Keratinocyte (primary cell): ENCODE data around the gene SLC25A42. TPM values are rescaled to one million over a fixed set of nuclear protein-coding genes. Genes with fewer than 3 reads are reported as not detected.

Experiments
- DNase-seq: peaks from one replicate; pipeline ENCODE4 v3.0.0-alpha.2; 2011; ENCODE audit warnings: low read depth, missing footprints, low spot score
- FAIRE-seq: peaks from 2 replicates; lab custom pipeline; 2011; peaks lifted over from hg19 to GRCh38; lab: Jason Lieb, UNC
- H2AFZ ChIP-seq: 2 replicates; pipeline ENCODE4 v1.6.0; 2012; ENCODE audit warnings: low read length, control low read depth, inconsistent platforms; ENCODE audit not compliant: control insufficient read depth
- H3K27ac ChIP-seq: 2 replicates; pipeline ENCODE4 v1.5.1; 2011; ENCODE audit warnings: low read length; ENCODE audit not compliant: control insufficient read depth, insufficient read depth
- H3K27me3 ChIP-seq: 3 replicates; pipeline ENCODE4 v1.6.0; 2011; ENCODE audit warnings: low read length; ENCODE audit not compliant: control insufficient read depth, insufficient read depth; ENCODE audit errors: extremely low read depth
- H3K36me3 ChIP-seq, 2 experiments: 2 replicates in 1 of 2; 3 replicates in 1 of 2; pipeline ENCODE4 v1.5.1; 2011; ENCODE audit warnings: low read length in 2 of 2, mild to moderate bottlenecking in 1 of 2; ENCODE audit not compliant: control insufficient read depth in 2 of 2, insufficient read depth in 2 of 2; ENCODE audit errors: extremely low read depth in 1 of 2
- H3K4me1 ChIP-seq: 3 replicates; pipeline ENCODE4 v1.5.1; 2011; ENCODE audit warnings: low read length; ENCODE audit not compliant: control insufficient read depth, insufficient read depth; ENCODE audit errors: extremely low read depth
- H3K4me2 ChIP-seq: 3 replicates; pipeline ENCODE4 v1.6.0; 2011; ENCODE audit warnings: low read depth, low read length; ENCODE audit not compliant: control insufficient read depth, insufficient read depth; ENCODE audit errors: extremely low read depth
- H3K4me3 ChIP-seq, 3 experiments: fragments of 200-600 bp in 1 of 3; sonication (generic) in 1 of 3; 2 replicates in 2 of 3; 3 replicates in 1 of 3; pipeline ENCODE4 v1.5.1; 2011 to 2016; ENCODE audit warnings: low read length in 3 of 3, mild to moderate bottlenecking in 3 of 3, control low read depth in 2 of 3, inconsistent platforms in 1 of 3, low read depth in 1 of 3, mixed read lengths in 1 of 3, mixed run types in 1 of 3, moderate library complexity in 1 of 3; ENCODE audit not compliant: control insufficient read depth in 2 of 3, insufficient read depth in 2 of 3; ENCODE audit errors: extremely low read depth in 1 of 3
- H3K79me2 ChIP-seq: 2 replicates; pipeline ENCODE4 v1.6.0; 2012; ENCODE audit warnings: low read length; ENCODE audit not compliant: control insufficient read depth, insufficient read depth
- H3K9ac ChIP-seq: 3 replicates; pipeline ENCODE4 v1.6.0; 2011; ENCODE audit warnings: low read length; ENCODE audit not compliant: control insufficient read depth, insufficient read depth; ENCODE audit errors: extremely low read depth
- H3K9me1 ChIP-seq: 3 replicates; pipeline ENCODE4 v1.6.0; 2011; ENCODE audit warnings: low read length; ENCODE audit not compliant: control insufficient read depth, insufficient read depth; ENCODE audit errors: extremely low read depth
- H3K9me3 ChIP-seq: 2 replicates; pipeline ENCODE4 v1.5.1; 2012; ENCODE audit warnings: low read depth, low read length; ENCODE audit not compliant: control insufficient read depth
- H4K20me1 ChIP-seq: 3 replicates; pipeline ENCODE4 v1.6.0; 2011; ENCODE audit warnings: low read length; ENCODE audit not compliant: control insufficient read depth, insufficient read depth; ENCODE audit errors: extremely low read depth
- EZH2 ChIP-seq: IDR thresholded peaks from one replicate; pipeline ENCODE4 v1.6.1; 2012; ENCODE audit warnings: inconsistent platforms, mild to moderate bottlenecking, low read length, moderate library complexity
- dilution Hi-C: fragments of 300-500 bp; cut with MboI; formaldehyde crosslinking; loops from one replicate; pipeline ENCODE4 v1.7.0; 2020; ENCODE audit warnings: low sequenced_read_pairs; ENCODE audit not compliant: extremely low pct_ligation_motif_present
- polyA plus RNA-seq, 5 experiments: library from polyadenylated mRNA; depleted of rRNA in 3 of 5; stranded (reverse) in 3 of 5; stranded (forward) in 1 of 5; unstranded in 1 of 5; fragments of >200 nt; gene quantifications; 1 replicate in 1 of 5; 2 replicates in 3 of 5; 3 replicates in 1 of 5; pipeline versions ENCODE4 v1.2.1 to v1.2.3, GENCODE V29; 2011 to 2012; ENCODE audit warnings: missing spikeins in 2 of 5, low read depth in 1 of 5, low replicate concordance in 1 of 5
- TF ChIP-seq, protein P1 (sequence below), 3 experiments: IDR thresholded peaks in 1 of 3; conservative IDR thresholded peaks in 1 of 3; optimal IDR thresholded peaks in 1 of 3; 2 replicates in 2 of 3; 3 replicates in 1 of 3; pipeline versions ENCODE3 to v1.5.1; 2011; ENCODE audit warnings: low read length in 3 of 3, mild to moderate bottlenecking in 3 of 3, moderate library complexity in 2 of 3, control low read depth in 1 of 3, inconsistent platforms in 1 of 3; ENCODE audit not compliant: insufficient read depth in 2 of 3; ENCODE audit errors: extremely low read depth in 1 of 3

SLC25A42 gene
- polyA plus RNA-seq, 1 donor (not counting 4 experiments of a cell fraction or from before 2014, with no cell fraction given): 1.2 TPM

DNA sequence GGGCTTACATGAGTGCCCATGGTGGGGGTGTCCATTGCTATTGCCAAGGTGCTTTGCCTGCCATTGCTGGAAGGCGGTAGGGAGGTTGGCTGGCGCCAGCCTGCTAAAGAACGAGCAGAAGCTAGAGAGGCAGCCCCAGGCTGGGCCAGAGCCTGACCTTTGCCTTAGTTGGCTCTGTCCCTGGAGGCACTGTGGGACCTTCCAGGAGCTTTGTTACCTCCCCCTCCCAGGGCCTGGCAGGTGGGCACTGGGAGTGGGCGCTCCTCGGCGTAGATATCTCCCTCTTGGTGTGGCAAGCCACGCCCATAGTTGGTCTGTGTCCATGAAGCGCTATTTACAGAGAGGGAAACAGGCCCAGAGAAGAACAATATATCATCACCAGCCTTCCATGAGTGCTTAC lies 2.3 kb upstream of the SLC25A42 start:
- Histone ChIP-seq H3K27me3 (peaks cover 2% of the 10 kb centered on the region), H3K79me2 (no peaks in the 10 kb centered on the region), H3K4me1 (peaks cover 6% of the 10 kb centered on the region), H3K9me1 (peaks cover 4% of the 10 kb centered on the region), H2AFZ (no peak overlapping the region), H3K36me3 (peaks cover 8 to 10% of the 10 kb centered on the region in 2 experiments), H4K20me1 (no peaks in the 10 kb centered on the region), H3K4me3 (no peak overlapping the region), H3K4me2 (no peak overlapping the region), H3K9me3 (no peaks in the 10 kb centered on the region), H3K9ac (no peak overlapping the region), H3K27ac (no peak overlapping the region)
- dilution Hi-C loops: no loop called here
- no peak for FAIRE-seq
- TF ChIP-seq, protein P1, sequence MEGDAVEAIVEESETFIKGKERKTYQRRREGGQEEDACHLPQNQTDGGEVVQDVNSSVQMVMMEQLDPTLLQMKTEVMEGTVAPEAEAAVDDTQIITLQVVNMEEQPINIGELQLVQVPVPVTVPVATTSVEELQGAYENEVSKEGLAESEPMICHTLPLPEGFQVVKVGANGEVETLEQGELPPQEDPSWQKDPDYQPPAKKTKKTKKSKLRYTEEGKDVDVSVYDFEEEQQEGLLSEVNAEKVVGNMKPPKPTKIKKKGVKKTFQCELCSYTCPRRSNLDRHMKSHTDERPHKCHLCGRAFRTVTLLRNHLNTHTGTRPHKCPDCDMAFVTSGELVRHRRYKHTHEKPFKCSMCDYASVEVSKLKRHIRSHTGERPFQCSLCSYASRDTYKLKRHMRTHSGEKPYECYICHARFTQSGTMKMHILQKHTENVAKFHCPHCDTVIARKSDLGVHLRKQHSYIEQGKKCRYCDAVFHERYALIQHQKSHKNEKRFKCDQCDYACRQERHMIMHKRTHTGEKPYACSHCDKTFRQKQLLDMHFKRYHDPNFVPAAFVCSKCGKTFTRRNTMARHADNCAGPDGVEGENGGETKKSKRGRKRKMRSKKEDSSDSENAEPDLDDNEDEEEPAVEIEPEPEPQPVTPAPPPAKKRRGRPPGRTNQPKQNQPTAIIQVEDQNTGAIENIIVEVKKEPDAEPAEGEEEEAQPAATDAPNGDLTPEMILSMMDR (optimal IDR thresholded peaks at IDR 0.05 in 1 of 3, IDR thresholded peaks at IDR 0.05 in 1 of 3, conservative IDR thresholded peaks at IDR 0.05 in 1 of 3; ENCODE audit: extremely low read depth in 1 of 3, insufficient read depth in 2 of 3, low read length in 3 of 3): no peak
- no peak for TF ChIP-seq EZH2
- DNase-seq: no peak

- Histone ChIP-seq H3K4me3 (peak overlapping the region in 1 of 3 experiments; percentile 55), H3K4me1 (peaks cover 6% of the 10 kb centered on the region), H3K9me3 (no peaks in the 10 kb centered on the region), H3K79me2 (no peaks in the 10 kb centered on the region), H4K20me1 (no peaks in the 10 kb centered on the region), H3K27ac (no peak overlapping the region), H3K27me3 (peaks cover 2% of the 10 kb centered on the region), H2AFZ (no peak overlapping the region), H3K9me1 (peaks cover 2% of the 10 kb centered on the region), H3K9ac (no peak overlapping the region), H3K4me2 (peak overlapping the region; percentile 81), H3K36me3 (peaks cover 6 to 9% of the 10 kb centered on the region in 2 experiments)
- dilution Hi-C loops: no loop called here
- DNase-seq (no peak), FAIRE-seq (peak; percentile 67)
- TF ChIP-seq, protein P1 (optimal IDR thresholded peaks at IDR 0.05 in 1 of 3, IDR thresholded peaks at IDR 0.05 in 1 of 3, conservative IDR thresholded peaks at IDR 0.05 in 1 of 3; ENCODE audit: extremely low read depth in 1 of 3, insufficient read depth in 2 of 3, low read length in 3 of 3): no peak
- no peak for TF ChIP-seq EZH2
Observed at GRCh38 chr19:19062454-19063182, 1.2 kb upstream of the SLC25A42 start.
